Thyroid gland (tissue), 4 donors: ENCODE results near the gene SMIM3. TPM values are rescaled to one million over a fixed set of nuclear protein-coding genes. Genes with fewer than 3 reads are reported as not detected.
"Not testable (repeated sequence)": the region's sequence is repeated elsewhere in the genome, so short reads cannot be mapped to it uniquely, and the experiment has no call there.

Source experiments
- DNase-seq, 2 donors: peaks; one replicate each; pipeline ENCODE4 v3.0.0-alpha.2; 2019
- H3K27ac ChIP-seq, 3 donors: fragments of 200-600 bp; sonication (generic); 1 replicate in 2 of 3; 2 replicates in 1 of 3; pipeline ENCODE4 v1.5.1; 2016 to 2019; ENCODE audit warnings: mild to moderate bottlenecking in 1 of 3, moderate library complexity in 1 of 3
- H3K27me3 ChIP-seq: fragments of 200-600 bp; sonication (generic); one replicate; pipeline ENCODE4 v1.5.1; 2019
- H3K36me3 ChIP-seq, 2 donors: fragments of 200-600 bp; sonication (generic); one replicate each; pipeline ENCODE4 v1.5.1; 2016 to 2019
- H3K4me1 ChIP-seq, 2 donors: fragments of 200-600 bp; sonication (generic); one replicate each; pipeline ENCODE4 v1.5.1; 2017 to 2019
- H3K4me3 ChIP-seq, 3 donors: fragments of 200-600 bp; sonication (generic); replicated peaks in 1 of 3; 1 replicate in 2 of 3; 2 replicates in 1 of 3; pipeline ENCODE4 v1.5.1; 2016; ENCODE audit warnings: mild to moderate bottlenecking in 1 of 3
- H3K9me3 ChIP-seq: fragments of 200-600 bp; sonication (generic); one replicate; pipeline ENCODE4 v1.5.1; 2017
- POLR2A ChIP-seq, 2 donors: fragments of 450-650 bp; IDR thresholded peaks; one replicate each; pipeline ENCODE4 v1.6.1; 2017; ENCODE audit warnings: antibody characterized with exemption in 2 of 2, mild to moderate bottlenecking in 2 of 2, moderate library complexity in 1 of 2
- WGBS, 2 donors: methylation state at CpG; one replicate each; pipeline ENCODE4 v1.1.5; 2017; 5-methylcytosine and 5-hydroxymethylcytosine counted together
- intact Hi-C: fragments of 100-400 bp; cut with DNase I; formaldehyde crosslinking; loops from one replicate; pipeline ENCODE4 v1.15.1; 2023
- total RNA-seq, 4 donors: library from RNA; depleted of rRNA; stranded (reverse); fragments of >200 nt; gene quantifications; one replicate each; pipeline ENCODE4 v1.2.3, GENCODE V29; 2016
- TF ChIP-seq, protein P1 (sequence below), 6 experiments: fragments of 200-600 bp in 3 of 6; fragments of 450-650 bp in 3 of 6; sonication (generic) in 3 of 6; IDR thresholded peaks; one replicate each; pipeline ENCODE4 v1.5.1; 2016 to 2019; ENCODE audit warnings: antibody characterized with exemption in 6 of 6, mild to moderate bottlenecking in 2 of 6, inconsistent platforms in 1 of 6, moderate library complexity in 1 of 6

SMIM3 gene
- total RNA-seq, 4 donors from 2014 or later, result 17.8 to 47.3 (median 24.1) TPM

- Histone ChIP-seq H3K9me3 (no peaks in the 10 kb centered on the region), H3K36me3 (no peaks in the 10 kb centered on the region), H3K4me3 (no peak overlapping the region), H3K27me3 (no peaks in the 10 kb centered on the region), H3K27ac (no peak overlapping the region), H3K4me1 (peaks cover 12 to 28% of the 10 kb centered on the region in 2 donors)
- DNase-seq, result no peak
- intact Hi-C loops, result no loop called here
- 62 to 64% methylated on average over 1 of the region's 1 CpG for WGBS, 2 donors
- no peak for TF ChIP-seq POLR2A (IDR thresholded peaks at IDR 0.05)
- TF ChIP-seq, protein P1, sequence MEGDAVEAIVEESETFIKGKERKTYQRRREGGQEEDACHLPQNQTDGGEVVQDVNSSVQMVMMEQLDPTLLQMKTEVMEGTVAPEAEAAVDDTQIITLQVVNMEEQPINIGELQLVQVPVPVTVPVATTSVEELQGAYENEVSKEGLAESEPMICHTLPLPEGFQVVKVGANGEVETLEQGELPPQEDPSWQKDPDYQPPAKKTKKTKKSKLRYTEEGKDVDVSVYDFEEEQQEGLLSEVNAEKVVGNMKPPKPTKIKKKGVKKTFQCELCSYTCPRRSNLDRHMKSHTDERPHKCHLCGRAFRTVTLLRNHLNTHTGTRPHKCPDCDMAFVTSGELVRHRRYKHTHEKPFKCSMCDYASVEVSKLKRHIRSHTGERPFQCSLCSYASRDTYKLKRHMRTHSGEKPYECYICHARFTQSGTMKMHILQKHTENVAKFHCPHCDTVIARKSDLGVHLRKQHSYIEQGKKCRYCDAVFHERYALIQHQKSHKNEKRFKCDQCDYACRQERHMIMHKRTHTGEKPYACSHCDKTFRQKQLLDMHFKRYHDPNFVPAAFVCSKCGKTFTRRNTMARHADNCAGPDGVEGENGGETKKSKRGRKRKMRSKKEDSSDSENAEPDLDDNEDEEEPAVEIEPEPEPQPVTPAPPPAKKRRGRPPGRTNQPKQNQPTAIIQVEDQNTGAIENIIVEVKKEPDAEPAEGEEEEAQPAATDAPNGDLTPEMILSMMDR (IDR thresholded peaks at IDR 0.05), result no peak
Measured at GRCh38 chr5:150787656-150788055, 9.1 kb downstream of the SMIM3 start.

- Histone ChIP-seq H3K4me1 (peaks cover 2 to 16% of the 10 kb centered on the region in 2 donors), H3K27ac (no peak overlapping the region)
- intact Hi-C loops, result no loop called here
Measured at GRCh38 chr5:150788977-150789376, 10.4 kb downstream of the SMIM3 start.

GRCh38 chr5:150789450-150789849, 10.9 kb downstream of the SMIM3 start:
- intact Hi-C loops, result no loop called here
- Histone ChIP-seq H3K4me1 (peaks cover 0 to 13% of the 10 kb centered on the region in 2 donors), H3K27me3 (no peaks in the 10 kb centered on the region), H3K9me3 (no peaks in the 10 kb centered on the region), H3K4me3 (no peak overlapping the region), H3K36me3 (no peaks in the 10 kb centered on the region), H3K27ac (no peak overlapping the region)
- TF ChIP-seq, protein P1 (IDR thresholded peaks at IDR 0.05), result no peak
- TF ChIP-seq POLR2A (IDR thresholded peaks at IDR 0.05), result no peak
- no peak for DNase-seq
- WGBS, 2 donors, result 80 to 83% methylated on average over 6 of the region's 6 CpGs

More at GRCh38 chr5:150788977-150789376, 10.4 kb downstream of the SMIM3 start:
- no peak for TF ChIP-seq POLR2A (IDR thresholded peaks at IDR 0.05)
- TF ChIP-seq, protein P1 (IDR thresholded peaks at IDR 0.05), result no peak
- Histone ChIP-seq H3K4me3 (no peak overlapping the region), H3K36me3 (no peaks in the 10 kb centered on the region), H3K27me3 (no peaks in the 10 kb centered on the region), H3K9me3 (no peaks in the 10 kb centered on the region)
- no peak for DNase-seq

GRCh38 chr5:150789943-150790611, 11.5 kb downstream of the SMIM3 start:
- peaks cover 0 to 13% of the 10 kb centered on the region in 2 donors for H3K4me1 ChIP-seq
- no peaks in the 10 kb centered on the region for H3K9me3 ChIP-seq
- TF ChIP-seq POLR2A (IDR thresholded peaks at IDR 0.05), result no peak
- TF ChIP-seq, protein P1 (IDR thresholded peaks at IDR 0.05), result no peak
- no peaks in the 10 kb centered on the region for H3K27me3 ChIP-seq
- peak overlapping the region in 1 of 3 donors; percentile 18 for H3K27ac ChIP-seq
- H3K4me3 ChIP-seq, result no peak overlapping the region
- H3K36me3 ChIP-seq, result no peaks in the 10 kb centered on the region
- no peak for DNase-seq
- intact Hi-C loops, result no loop called here
- WGBS, 2 donors, result 73 to 76% methylated on average over 7 of the region's 7 CpGs

DNA sequence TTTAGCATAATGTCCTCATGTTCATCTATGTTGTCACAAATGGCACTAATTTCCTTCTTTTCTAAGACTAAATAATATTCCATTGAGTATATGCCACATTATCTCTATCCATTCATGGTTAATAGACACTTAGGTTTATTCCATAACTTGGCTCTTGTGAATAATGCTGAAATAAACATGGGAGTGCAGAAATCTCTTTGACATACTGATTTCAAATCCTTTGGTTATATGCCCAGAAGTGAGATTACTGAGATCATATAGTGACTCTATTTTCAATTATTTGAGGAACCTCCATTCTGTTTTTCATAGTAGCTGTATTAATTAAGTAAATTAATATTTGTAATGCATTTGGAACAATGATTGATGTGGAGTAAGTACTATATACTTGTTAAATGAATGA, 13.0 kb downstream of the SMIM3 start:
- peaks cover 0 to 13% of the 10 kb centered on the region in 2 donors for H3K4me1 ChIP-seq
- DNase-seq, result no peak

DNA sequence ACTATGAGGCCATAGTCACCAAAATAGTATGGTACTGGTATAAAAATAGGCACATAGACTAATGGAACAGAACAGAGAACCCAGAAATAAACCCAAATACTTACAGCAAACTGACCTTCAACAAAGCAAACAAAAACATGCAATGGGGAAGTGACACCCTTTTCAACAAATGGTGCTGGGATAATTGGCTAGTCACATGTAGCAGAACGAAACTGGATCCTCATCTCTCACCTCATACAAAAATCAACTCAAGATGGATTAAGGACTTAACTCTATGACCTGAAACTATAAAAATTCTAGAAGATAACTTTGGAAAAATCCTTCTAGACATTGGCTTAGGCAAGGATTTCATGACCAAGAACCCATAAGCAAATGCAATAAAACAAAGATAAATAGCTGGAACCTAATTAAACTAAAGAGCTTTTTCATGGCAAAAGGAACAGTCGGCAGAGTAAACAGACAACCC, 14.9 kb downstream of the SMIM3 start:
- H3K27me3 ChIP-seq, DNase-seq, H3K27ac ChIP-seq, H3K4me3 ChIP-seq, intact Hi-C loops, H3K9me3 ChIP-seq: not testable (repeated sequence)
- peaks cover 9 to 12% of the 10 kb centered on the region in 2 donors for H3K36me3 ChIP-seq
- peaks cover 0 to 13% of the 10 kb centered on the region in 2 donors for H3K4me1 ChIP-seq
- 87 to 93% methylated on average over 2 of the region's 2 CpGs for WGBS, 2 donors

More for the DNA sequence above, 13.0 kb downstream of the SMIM3 start:
- intact Hi-C loops, result no loop called here
- no peaks in the 10 kb centered on the region for H3K27me3 ChIP-seq
- TF ChIP-seq, protein P1 (IDR thresholded peaks at IDR 0.05), result no peak
- TF ChIP-seq POLR2A (IDR thresholded peaks at IDR 0.05), result no peak
- H3K27ac ChIP-seq, result no peak overlapping the region
- no peak overlapping the region for H3K4me3 ChIP-seq
- H3K9me3 ChIP-seq, result no peaks in the 10 kb centered on the region
- H3K36me3 ChIP-seq, result peaks cover 9 to 12% of the 10 kb centered on the region in 2 donors
